ENCODE results near the gene ERVV-1.

- TF ChIP-seq CTCF (IDR thresholded peaks at IDR 0.05) (no peak), EP300 (IDR thresholded peaks at IDR 0.05) (no peak), POLR2A (IDR thresholded peaks at IDR 0.05) (no peak)
Observed at GRCh38 chr19:52997975-52998374, 15.7 kb upstream of the ERVV-1 start.
